HepG2 (cell line): ENCODE measurements around the gene ERC1. TPM values are rescaled to one million over a fixed set of nuclear protein-coding genes. Genes with fewer than 3 reads are reported as not detected.
A peak's percentile ranks its signal among the peaks of the same experiment; 100 is the strongest.

Source experiments
- ATAC-seq: fragments of 200-7000 bp; cut with Tn5 transposase; 3 replicates; pipeline ENCODE4 v1.9.1; 2020; ENCODE audit warnings: mild to moderate bottlenecking, moderate library complexity
- BruUV-seq: library from RNA; stranded (reverse); fragments of 400-500 nt; replicated peaks from 2 replicates; lab custom pipeline; 2021; lab: Mats Ljungman, UMichigan
- CTCF ChIA-PET: fragments of 300-600 bp; formaldehyde crosslinking; extraction: SDS; loops from one replicate; lab custom pipeline; 2021; ENCODE audit warnings: low total read pairs, inconsistent platforms, low intra/inter-chr PET ratio; lab: Yijun Ruan, JAX
- POLR2A ChIA-PET: fragments of 350-600 bp; sonication (Branson Sonifier 250); formaldehyde crosslinking; loops from one replicate; lab custom pipeline; 2020; ENCODE audit warnings: antibody characterized with exemption, inconsistent platforms; lab: Yijun Ruan, JAX
- DNase-seq: peaks from one replicate; pipeline ENCODE4 v3.0.0-alpha.2; 2015; ENCODE audit warnings: low spot score
- FAIRE-seq: peaks from 3 replicates; lab custom pipeline; 2011; peaks lifted over from hg19 to GRCh38; lab: Jason Lieb, UNC
- H2AFZ ChIP-seq: one replicate; pipeline ENCODE4 v1.6.1; 2011; ENCODE audit warnings: low read length, inconsistent platforms
- H3K27ac ChIP-seq: fragments of 300-600 bp; 3 replicates; pipeline ENCODE4 v1.8.0; 2011; ENCODE audit warnings: mixed run types, mild to moderate bottlenecking, mixed read lengths, low read length, inconsistent platforms; ENCODE audit not compliant: insufficient read depth; ENCODE audit errors: extremely low read length
- H3K27me3 ChIP-seq, 2 experiments: fragments of 200-600 bp in 1 of 2; 2 replicates in 1 of 2; 3 replicates in 1 of 2; pipeline versions ENCODE4 v1.6.0 to v1.8.0; 2011; ENCODE audit warnings: low read length in 2 of 2, mild to moderate bottlenecking in 2 of 2, moderate library complexity in 2 of 2, inconsistent platforms in 1 of 2; ENCODE audit not compliant: insufficient read depth in 2 of 2, control insufficient read depth in 1 of 2
- H3K36me3 ChIP-seq, 2 experiments: fragments of 200-600 bp in 1 of 2; replicated peaks in 1 of 2; 2 replicates in 1 of 2; 3 replicates in 1 of 2; pipeline versions ENCODE4 v1.5.1 to v1.8.0; 2011; ENCODE audit warnings: low read length in 2 of 2, inconsistent platforms in 1 of 2; ENCODE audit not compliant: insufficient read depth in 2 of 2, control insufficient read depth in 1 of 2
- H3K4me1 ChIP-seq: 2 replicates; pipeline ENCODE4 v1.5.1; 2012; ENCODE audit warnings: low read length, inconsistent platforms; ENCODE audit not compliant: insufficient read depth
- H3K4me2 ChIP-seq: 2 replicates; pipeline ENCODE4 v1.6.0; 2011; ENCODE audit warnings: low read depth, low read length, inconsistent platforms
- H3K4me3 ChIP-seq, 3 experiments: fragments of 200-600 bp in 1 of 3; sonication (generic), shearing (Covaris generic) in 1 of 3; replicated peaks in 1 of 3; 2 replicates each; pipeline ENCODE4 v1.5.1; 2011 to 2016; ENCODE audit warnings: low read length in 3 of 3, inconsistent platforms in 2 of 3, low read depth in 2 of 3, mild to moderate bottlenecking in 2 of 3, control low read depth in 1 of 3, mixed read lengths in 1 of 3; ENCODE audit not compliant: insufficient read depth in 1 of 3
- H3K79me2 ChIP-seq: one replicate; pipeline ENCODE4 v1.6.1; 2011; ENCODE audit warnings: low read length, inconsistent platforms; ENCODE audit not compliant: insufficient read depth
- H3K9ac ChIP-seq: 2 replicates; pipeline ENCODE4 v1.6.0; 2011; ENCODE audit warnings: mild to moderate bottlenecking, low read depth, low read length, inconsistent platforms; ENCODE audit not compliant: insufficient read depth
- H3K9me3 ChIP-seq: 2 replicates; pipeline ENCODE4 v1.5.1; 2012; ENCODE audit warnings: mild to moderate bottlenecking, low read length
- H4K20me1 ChIP-seq: 2 replicates; pipeline ENCODE4 v1.6.0; 2011; ENCODE audit warnings: inconsistent platforms, mild to moderate bottlenecking, low read length, moderate library complexity; ENCODE audit not compliant: insufficient read depth
- GTF3A ChIP-seq: sonication (generic); formaldehyde crosslinking; conservative IDR thresholded peaks from 2 replicates; pipeline ENCODE4 v1.4.0; 2020; ENCODE audit warnings: mild to moderate bottlenecking, missing genetic modification reagents
- HNF4A ChIP-seq: sonication (generic); formaldehyde crosslinking; IDR thresholded peaks from 2 replicates; pipeline ENCODE4 v1.4.0; 2020; ENCODE audit warnings: missing genetic modification reagents
- NR2F1 ChIP-seq, 2 experiments: fragments of 450-650 bp in 1 of 2; formaldehyde crosslinking in 1 of 2; IDR thresholded peaks; 2 replicates each; pipeline versions ENCODE4 v1.5.0 to v1.6.1; 2016 to 2020; ENCODE audit warnings: mild to moderate bottlenecking in 1 of 2, missing compliant biosample characterization in 1 of 2, missing genetic modification reagents in 1 of 2, moderate library complexity in 1 of 2
- ZNF317 ChIP-seq: sonication (generic); formaldehyde crosslinking; IDR thresholded peaks from 2 replicates; pipeline ENCODE4 v1.5.0; 2020; ENCODE audit warnings: mild to moderate bottlenecking, missing genetic modification reagents
- WGBS: methylation state at CpG from one replicate; pipeline ENCODE4 v1.1.6; 2017; ENCODE audit warnings: low lambda C conversion rate; 5-methylcytosine and 5-hydroxymethylcytosine counted together
- in situ Hi-C: cut with HindIII; loops from 2 replicates; pipeline ENCODE4 v1.10.0; 2017; ENCODE audit warnings: low pct_unique_long_range_greater_than_20kb; ENCODE audit not compliant: extremely low pct_ligation_motif_present
- intact Hi-C: fragments of 100-400 bp; cut with micrococcal nuclease; formaldehyde crosslinking; loops from one replicate; pipeline ENCODE4 v1.10.0; 2022; ENCODE audit not compliant: unreplicated experiment
- polyA plus RNA-seq, 8 experiments: library from polyadenylated mRNA; depleted of rRNA in 3 of 8; stranded (reverse) in 7 of 8; unstranded in 1 of 8; fragments of >200 nt; fragmentation: Illumina TruSeq in 4 of 8; extraction: Trizol in 4 of 8; gene quantifications; 2 replicates each; pipeline versions ENCODE4 v1.2.1 to v1.2.3, GENCODE V29; 2011 to 2016; ENCODE audit warnings: low read depth in 4 of 8, missing spikeins in 1 of 8, mixed read lengths in 1 of 8; ENCODE audit not compliant: insufficient read depth in 1 of 8
- total RNA-seq, 5 experiments: library from RNA; depleted of rRNA; stranded (reverse); fragments of >200 nt; fragmentation: Illumina TruSeq; extraction: Trizol; gene quantifications; 2 replicates each; pipeline ENCODE4 v1.2.3, GENCODE V29; 2016; ENCODE audit warnings: low read depth in 1 of 5
- TF ChIP-seq, protein P1 (sequence below): sonication (generic); formaldehyde crosslinking; IDR thresholded peaks from 2 replicates; pipeline ENCODE4 v1.4.0; 2020; ENCODE audit warnings: mild to moderate bottlenecking, missing genetic modification reagents
- TF ChIP-seq, protein P2 (sequence below): sonication (generic); formaldehyde crosslinking; IDR thresholded peaks from 2 replicates; pipeline ENCODE4 v1.9.0; 2022; ENCODE audit warnings: missing genetic modification reagents, mild to moderate bottlenecking, borderline replicate concordance
- TF ChIP-seq, protein P3 (sequence below): sonication (generic); formaldehyde crosslinking; IDR thresholded peaks from 2 replicates; pipeline ENCODE4 v1.4.0; 2020; ENCODE audit warnings: missing genetic modification reagents, mild to moderate bottlenecking, borderline replicate concordance

Gene ERC1
- total and polyA plus RNA-seq, 2 of the 13 experiments (the other 11 are each of a cell fraction or from before 2014, with no cell fraction given): 6.1 to 12.4 TPM

DNA sequence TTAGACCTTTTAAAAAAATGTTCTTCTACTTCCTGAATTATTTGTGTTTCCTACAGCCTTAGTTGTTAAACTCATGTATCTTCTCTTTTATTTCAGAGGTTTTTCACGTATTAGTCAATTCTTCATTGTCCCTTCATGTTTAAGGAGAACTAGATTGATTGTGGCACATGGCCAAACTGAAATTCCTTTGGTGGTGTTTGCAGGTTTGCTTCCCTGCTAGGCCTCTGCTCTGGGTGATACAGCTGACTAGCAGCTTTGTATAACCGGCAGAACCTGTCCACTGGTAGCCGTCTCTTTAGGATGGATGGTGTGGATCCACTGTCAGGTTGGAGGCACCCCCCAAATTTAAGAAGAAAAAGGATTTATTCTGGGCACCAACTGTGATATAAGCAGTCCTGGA lies 341.3 kb downstream of the ERC1 start:
- no peaks in the 10 kb centered on the region for H3K27me3 ChIP-seq
- FAIRE-seq (no peak), ATAC-seq (peak; percentile 40; the same call in 2 of the 3 replicates), DNase-seq (peak; percentile 57)
- WGBS: 44% methylated on average over 3 of the region's 3 CpGs
- TF ChIP-seq, protein P1, sequence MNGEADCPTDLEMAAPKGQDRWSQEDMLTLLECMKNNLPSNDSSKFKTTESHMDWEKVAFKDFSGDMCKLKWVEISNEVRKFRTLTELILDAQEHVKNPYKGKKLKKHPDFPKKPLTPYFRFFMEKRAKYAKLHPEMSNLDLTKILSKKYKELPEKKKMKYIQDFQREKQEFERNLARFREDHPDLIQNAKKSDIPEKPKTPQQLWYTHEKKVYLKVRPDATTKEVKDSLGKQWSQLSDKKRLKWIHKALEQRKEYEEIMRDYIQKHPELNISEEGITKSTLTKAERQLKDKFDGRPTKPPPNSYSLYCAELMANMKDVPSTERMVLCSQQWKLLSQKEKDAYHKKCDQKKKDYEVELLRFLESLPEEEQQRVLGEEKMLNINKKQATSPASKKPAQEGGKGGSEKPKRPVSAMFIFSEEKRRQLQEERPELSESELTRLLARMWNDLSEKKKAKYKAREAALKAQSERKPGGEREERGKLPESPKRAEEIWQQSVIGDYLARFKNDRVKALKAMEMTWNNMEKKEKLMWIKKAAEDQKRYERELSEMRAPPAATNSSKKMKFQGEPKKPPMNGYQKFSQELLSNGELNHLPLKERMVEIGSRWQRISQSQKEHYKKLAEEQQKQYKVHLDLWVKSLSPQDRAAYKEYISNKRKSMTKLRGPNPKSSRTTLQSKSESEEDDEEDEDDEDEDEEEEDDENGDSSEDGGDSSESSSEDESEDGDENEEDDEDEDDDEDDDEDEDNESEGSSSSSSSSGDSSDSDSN (CRISPR knock-in tag): no peak
- peak; percentile 74 for TF ChIP-seq ZNF317 (CRISPR knock-in tag)
- POLR2A ChIA-PET: no interaction called here
- BruUV-seq: no TSS peak
- H3K4me3 ChIP-seq: no peak overlapping the region
- H3K4me2 ChIP-seq: no peak overlapping the region
- H3K9ac ChIP-seq: no peak overlapping the region
- H3K4me1 ChIP-seq: 0 out of 2 replicates have a peak, but pooled peaks cover 7% of the 10 kb centered on the region
- in situ Hi-C loops: no loop called here
- intact Hi-C loops: no loop called here
- no peaks in the 10 kb centered on the region for H3K9me3 ChIP-seq
- 0 out of 5 replicates have a peak, but pooled peaks cover 0 to 3% of the 10 kb centered on the region in 2 experiments for H3K36me3 ChIP-seq
- H2AFZ ChIP-seq: no peak overlapping the region
- H4K20me1 ChIP-seq: no peaks in the 10 kb centered on the region
- no peaks in the 10 kb centered on the region for H3K79me2 ChIP-seq
- CTCF ChIA-PET: no interaction called here
- no peak overlapping the region for H3K27ac ChIP-seq

DNA sequence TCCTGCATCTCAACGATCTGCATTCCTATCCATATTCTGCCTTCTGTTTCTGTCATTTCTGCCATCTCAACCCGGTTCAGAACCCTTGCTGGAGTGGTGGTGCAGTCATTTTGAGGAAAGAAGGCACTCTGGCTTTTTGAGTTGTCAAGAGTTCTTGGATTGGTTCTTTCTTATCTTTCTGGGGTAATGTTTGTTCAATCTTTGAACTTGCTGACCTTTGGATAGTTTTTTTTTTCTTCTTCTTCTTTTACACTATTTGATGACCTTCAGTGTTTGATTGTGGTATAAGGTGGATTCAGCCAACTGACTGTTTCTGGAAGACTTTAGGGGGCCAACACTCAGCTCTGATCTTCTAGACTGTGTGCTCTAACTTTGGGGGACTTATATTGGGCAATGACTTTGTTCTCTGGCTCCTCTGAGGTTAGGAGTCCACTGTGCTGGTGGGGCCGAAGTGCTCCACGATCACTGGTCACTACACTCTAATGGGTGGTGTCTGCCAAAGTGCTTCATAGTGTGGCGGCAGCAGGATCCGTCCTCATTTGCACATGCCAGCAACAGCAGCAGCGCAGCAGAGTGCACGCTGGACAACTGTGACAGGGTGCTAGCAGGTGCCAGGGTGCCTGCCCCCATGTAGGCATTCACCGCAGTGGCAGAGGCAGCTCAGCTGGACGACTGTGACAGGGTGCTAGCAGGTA lies 347.6 kb downstream of the ERC1 start:
- ATAC-seq (no peak; the same call in 2 of the 3 replicates), DNase-seq (no peak), FAIRE-seq (no peak)
- Histone ChIP-seq H3K9ac (no peak overlapping the region), H2AFZ (no peak overlapping the region), H3K36me3 (no peaks in the 10 kb centered on the region; a peak in 1 of 5 replicates), H3K4me1 (peaks cover 14% of the 10 kb centered on the region), H3K79me2 (no peaks in the 10 kb centered on the region), H3K27me3 (no peaks in the 10 kb centered on the region), H4K20me1 (no peaks in the 10 kb centered on the region), H3K4me2 (no peak overlapping the region), H3K27ac (no peak overlapping the region), H3K4me3 (no peak overlapping the region), H3K9me3 (no peaks in the 10 kb centered on the region)
- TF ChIP-seq HNF4A (CRISPR knock-in tag) (peak; percentile 39; the same call in 1 of the 2 replicates), GTF3A (CRISPR knock-in tag) (no peak), NR2F1 (CRISPR knock-in tag; IDR thresholded peaks at IDR 0.05) (0 out of 4 replicates have a peak, but pooled peaks of 1 of the 2 experiments have one; percentile 31)
- TF ChIP-seq, protein P2, sequence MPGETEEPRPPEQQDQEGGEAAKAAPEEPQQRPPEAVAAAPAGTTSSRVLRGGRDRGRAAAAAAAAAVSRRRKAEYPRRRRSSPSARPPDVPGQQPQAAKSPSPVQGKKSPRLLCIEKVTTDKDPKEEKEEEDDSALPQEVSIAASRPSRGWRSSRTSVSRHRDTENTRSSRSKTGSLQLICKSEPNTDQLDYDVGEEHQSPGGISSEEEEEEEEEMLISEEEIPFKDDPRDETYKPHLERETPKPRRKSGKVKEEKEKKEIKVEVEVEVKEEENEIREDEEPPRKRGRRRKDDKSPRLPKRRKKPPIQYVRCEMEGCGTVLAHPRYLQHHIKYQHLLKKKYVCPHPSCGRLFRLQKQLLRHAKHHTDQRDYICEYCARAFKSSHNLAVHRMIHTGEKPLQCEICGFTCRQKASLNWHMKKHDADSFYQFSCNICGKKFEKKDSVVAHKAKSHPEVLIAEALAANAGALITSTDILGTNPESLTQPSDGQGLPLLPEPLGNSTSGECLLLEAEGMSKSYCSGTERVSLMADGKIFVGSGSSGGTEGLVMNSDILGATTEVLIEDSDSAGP: no peak
- TF ChIP-seq, protein P3, sequence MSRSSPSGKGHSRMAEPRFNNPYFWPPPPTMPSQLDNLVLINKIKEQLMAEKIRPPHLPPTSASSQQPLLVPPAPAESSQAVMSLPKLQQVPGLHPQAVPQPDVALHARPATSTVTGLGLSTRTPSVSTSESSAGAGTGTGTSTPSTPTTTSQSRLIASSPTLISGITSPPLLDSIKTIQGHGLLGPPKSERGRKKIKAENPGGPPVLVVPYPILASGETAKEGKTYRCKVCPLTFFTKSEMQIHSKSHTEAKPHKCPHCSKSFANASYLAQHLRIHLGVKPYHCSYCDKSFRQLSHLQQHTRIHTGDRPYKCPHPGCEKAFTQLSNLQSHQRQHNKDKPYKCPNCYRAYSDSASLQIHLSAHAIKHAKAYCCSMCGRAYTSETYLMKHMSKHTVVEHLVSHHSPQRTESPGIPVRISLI (CRISPR knock-in tag): peak; percentile 69
- in situ Hi-C loops: no loop called here
- POLR2A ChIA-PET: no interaction called here
- intact Hi-C loops: no loop called here
- no TSS peak for BruUV-seq
- WGBS: 71% methylated on average over 5 of the region's 10 CpGs
- CTCF ChIA-PET: no interaction called here
